Measurements from ENCODE around the gene RORC. TPM values are rescaled to one million over a fixed set of nuclear protein-coding genes. Genes with fewer than 3 reads are reported as not detected.
"Not testable (repeated sequence)": the region's sequence is repeated elsewhere in the genome, so short reads cannot be mapped to it uniquely, and the experiment has no call there.

The RORC gene
- total RNA-seq, 1 donor, result not detected

DNA sequence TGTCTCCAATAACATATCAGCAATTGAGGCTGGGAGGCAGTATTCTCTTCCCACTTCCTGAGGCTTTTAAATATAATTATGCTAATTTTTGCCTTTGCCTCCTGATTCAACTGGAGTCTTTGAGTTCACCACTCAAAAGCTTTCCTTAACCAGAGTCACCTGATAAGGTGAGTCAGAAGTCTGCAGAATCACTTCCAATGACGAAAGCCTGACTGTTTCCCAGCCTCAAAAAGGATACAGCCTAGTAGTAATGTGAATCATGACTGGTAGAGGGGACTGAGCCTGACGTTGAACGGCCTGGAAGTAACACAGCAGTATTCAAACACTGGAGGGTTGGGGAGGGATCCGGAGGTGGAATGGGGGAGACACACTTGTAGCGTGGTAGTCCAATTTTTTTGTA, 57.9 kb downstream of the RORC start:
- TF ChIP-seq, protein P1, sequence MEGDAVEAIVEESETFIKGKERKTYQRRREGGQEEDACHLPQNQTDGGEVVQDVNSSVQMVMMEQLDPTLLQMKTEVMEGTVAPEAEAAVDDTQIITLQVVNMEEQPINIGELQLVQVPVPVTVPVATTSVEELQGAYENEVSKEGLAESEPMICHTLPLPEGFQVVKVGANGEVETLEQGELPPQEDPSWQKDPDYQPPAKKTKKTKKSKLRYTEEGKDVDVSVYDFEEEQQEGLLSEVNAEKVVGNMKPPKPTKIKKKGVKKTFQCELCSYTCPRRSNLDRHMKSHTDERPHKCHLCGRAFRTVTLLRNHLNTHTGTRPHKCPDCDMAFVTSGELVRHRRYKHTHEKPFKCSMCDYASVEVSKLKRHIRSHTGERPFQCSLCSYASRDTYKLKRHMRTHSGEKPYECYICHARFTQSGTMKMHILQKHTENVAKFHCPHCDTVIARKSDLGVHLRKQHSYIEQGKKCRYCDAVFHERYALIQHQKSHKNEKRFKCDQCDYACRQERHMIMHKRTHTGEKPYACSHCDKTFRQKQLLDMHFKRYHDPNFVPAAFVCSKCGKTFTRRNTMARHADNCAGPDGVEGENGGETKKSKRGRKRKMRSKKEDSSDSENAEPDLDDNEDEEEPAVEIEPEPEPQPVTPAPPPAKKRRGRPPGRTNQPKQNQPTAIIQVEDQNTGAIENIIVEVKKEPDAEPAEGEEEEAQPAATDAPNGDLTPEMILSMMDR (IDR thresholded peaks at IDR 0.05; ENCODE audit: extremely low read depth, low read depth, low read length), result no peak
- Histone ChIP-seq H4K20me1 (ENCODE audit: insufficient read depth, low read length) (no peaks in the 10 kb centered on the region), H3K36me3 (ENCODE audit: insufficient read depth, low read length) (no peaks in the 10 kb centered on the region), H3K4me3 (ENCODE audit: insufficient read depth, low read length) (no peak overlapping the region), H3K9me3 (ENCODE audit: low read depth, low read length) (no peaks in the 10 kb centered on the region), H2AFZ (ENCODE audit: low read length) (peak overlapping the region; percentile 72), H3K79me2 (ENCODE audit: insufficient read depth, low read length) (no peaks in the 10 kb centered on the region), H3K4me2 (ENCODE audit: insufficient read depth, low read length) (no peak overlapping the region), H3K4me1 (ENCODE audit: insufficient read depth, low read length) (peaks cover 5% of the 10 kb centered on the region), H3K27ac (ENCODE audit: low read depth, low read length) (no peak overlapping the region), H3K27me3 (ENCODE audit: insufficient read depth, low read length) (no peaks in the 10 kb centered on the region)
- DNase-seq (ENCODE audit: insufficient read length, low spot score, missing footprints), result peak; percentile 89

DNA sequence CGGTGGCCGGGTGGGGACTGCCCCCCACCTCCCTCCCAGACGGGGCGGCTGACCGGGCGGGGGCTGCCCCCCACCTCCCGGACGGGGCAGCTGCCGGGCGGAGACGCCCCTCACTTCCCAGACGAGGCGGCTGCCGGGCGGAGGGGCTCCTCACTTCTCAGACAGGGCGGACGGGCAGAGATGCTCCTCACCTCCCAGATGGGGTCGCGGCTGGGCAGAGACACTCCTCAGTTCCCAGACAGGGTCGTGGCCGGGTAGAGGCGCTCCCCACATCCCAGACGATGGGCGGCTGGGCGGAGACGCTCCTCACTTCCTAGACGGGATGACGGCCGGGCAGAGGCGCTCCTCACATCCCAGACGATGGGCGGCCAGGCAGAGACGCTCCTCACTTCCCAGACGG, 62.3 kb downstream of the RORC start:
- H3K27me3 ChIP-seq (ENCODE audit: insufficient read depth, low read length); DNase-seq (ENCODE audit: insufficient read length, low spot score, missing footprints); H3K79me2 ChIP-seq (ENCODE audit: insufficient read depth, low read length); H3K4me1 ChIP-seq (ENCODE audit: insufficient read depth, low read length); H3K27ac ChIP-seq (ENCODE audit: low read depth, low read length); H3K4me2 ChIP-seq (ENCODE audit: insufficient read depth, low read length); H3K4me3 ChIP-seq (ENCODE audit: insufficient read depth, low read length); H4K20me1 ChIP-seq (ENCODE audit: insufficient read depth, low read length); H2AFZ ChIP-seq (ENCODE audit: low read length); H3K9me3 ChIP-seq (ENCODE audit: low read depth, low read length); H3K36me3 ChIP-seq (ENCODE audit: insufficient read depth, low read length): not testable (repeated sequence)

DNA sequence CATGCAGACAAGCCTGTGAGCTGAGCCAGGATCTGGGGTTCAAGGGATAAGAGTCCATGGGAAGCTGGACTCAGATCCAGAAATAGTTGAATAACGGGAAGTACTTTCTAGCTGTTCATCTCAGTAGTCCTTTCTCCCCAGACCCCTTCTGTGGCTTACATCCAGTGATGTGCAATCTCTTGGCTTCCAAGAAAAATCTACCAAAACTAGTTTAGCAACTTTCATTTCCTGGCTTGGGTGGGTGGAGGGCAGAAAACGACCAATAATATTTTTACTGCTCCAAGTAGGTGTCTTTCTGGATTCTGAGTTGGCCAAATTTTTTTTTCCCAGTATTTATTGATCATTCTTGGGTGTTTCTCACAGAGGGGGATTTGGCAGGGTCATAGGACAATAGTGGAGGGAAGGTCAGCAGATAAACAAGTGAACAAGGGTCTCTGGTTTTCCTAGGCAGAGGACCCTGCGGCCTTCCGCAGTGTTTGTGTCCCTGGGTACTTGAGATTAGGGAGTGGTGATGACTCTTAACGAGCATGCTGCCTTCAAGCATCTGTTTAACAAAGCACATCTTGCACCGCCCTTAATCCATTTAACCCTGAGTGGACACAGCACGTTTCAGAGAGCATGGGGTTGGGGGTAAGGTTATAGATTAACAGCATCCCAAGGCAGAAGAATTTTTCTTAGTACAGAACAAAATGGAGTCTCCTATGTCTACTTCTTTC, 63.1 kb downstream of the RORC start:
- not testable (repeated sequence) for H3K27me3 ChIP-seq (ENCODE audit: insufficient read depth, low read length); H3K79me2 ChIP-seq (ENCODE audit: insufficient read depth, low read length); H3K36me3 ChIP-seq (ENCODE audit: insufficient read depth, low read length); H3K27ac ChIP-seq (ENCODE audit: low read depth, low read length); H2AFZ ChIP-seq (ENCODE audit: low read length); H3K4me2 ChIP-seq (ENCODE audit: insufficient read depth, low read length); H3K4me3 ChIP-seq (ENCODE audit: insufficient read depth, low read length); H4K20me1 ChIP-seq (ENCODE audit: insufficient read depth, low read length); DNase-seq (ENCODE audit: insufficient read length, low spot score, missing footprints); H3K9me3 ChIP-seq (ENCODE audit: low read depth, low read length); H3K4me1 ChIP-seq (ENCODE audit: insufficient read depth, low read length)

- peaks cover 4% of the 10 kb centered on the region for H3K79me2 ChIP-seq (ENCODE audit: insufficient read depth, low read length)
- peaks cover 32% of the 10 kb centered on the region for H3K36me3 ChIP-seq (ENCODE audit: insufficient read depth, low read length)
- peak overlapping the region; percentile 94 for H3K4me2 ChIP-seq (ENCODE audit: insufficient read depth, low read length)
- DNase-seq (ENCODE audit: insufficient read length, low spot score, missing footprints), result peak; percentile 89
- TF ChIP-seq, protein P1 (IDR thresholded peaks at IDR 0.05; ENCODE audit: extremely low read depth, low read depth, low read length), result no peak
- H2AFZ ChIP-seq (ENCODE audit: low read length), result peak overlapping the region; percentile 93
- H3K4me3 ChIP-seq (ENCODE audit: insufficient read depth, low read length), result peak overlapping the region; percentile 90
- H3K27ac ChIP-seq (ENCODE audit: low read depth, low read length), result peak overlapping the region; percentile 77
- H3K9me3 ChIP-seq (ENCODE audit: low read depth, low read length), result no peaks in the 10 kb centered on the region
- peaks cover 10% of the 10 kb centered on the region for H3K4me1 ChIP-seq (ENCODE audit: insufficient read depth, low read length)
- no peaks in the 10 kb centered on the region for H3K27me3 ChIP-seq (ENCODE audit: insufficient read depth, low read length)
- H4K20me1 ChIP-seq (ENCODE audit: insufficient read depth, low read length), result no peaks in the 10 kb centered on the region
These were observed 67.6 kb downstream of the RORC start for GRCh38 chr1:151763990-151764389.

All from osteoblast (primary cell).